ENCODE measurements around the gene PPIP5K1.
"Not testable (repeated sequence)": the region's sequence is repeated elsewhere in the genome, so short reads cannot be mapped to it uniquely, and the experiment has no call there.

DNA sequence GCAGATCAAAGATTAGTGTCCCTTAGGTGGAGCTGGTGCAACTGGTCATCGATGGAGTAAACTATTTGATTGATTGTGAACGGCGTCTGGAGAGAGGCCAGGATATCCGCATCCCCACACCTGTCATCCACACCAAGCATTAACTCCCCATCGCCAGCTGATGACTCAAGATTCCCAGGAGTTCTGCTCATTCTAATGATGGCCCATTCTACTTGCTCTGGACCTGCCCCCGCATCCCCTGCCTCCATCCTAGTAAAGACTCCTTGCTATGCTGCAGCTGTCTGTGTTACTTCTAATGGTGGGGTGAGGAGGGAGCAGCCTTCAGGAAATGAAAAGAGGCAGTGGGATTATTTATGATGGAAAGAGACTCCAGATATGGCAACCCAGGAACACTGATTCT lies 9.1 kb upstream of the PPIP5K1 start:
- TF ChIP-seq, protein P1, sequence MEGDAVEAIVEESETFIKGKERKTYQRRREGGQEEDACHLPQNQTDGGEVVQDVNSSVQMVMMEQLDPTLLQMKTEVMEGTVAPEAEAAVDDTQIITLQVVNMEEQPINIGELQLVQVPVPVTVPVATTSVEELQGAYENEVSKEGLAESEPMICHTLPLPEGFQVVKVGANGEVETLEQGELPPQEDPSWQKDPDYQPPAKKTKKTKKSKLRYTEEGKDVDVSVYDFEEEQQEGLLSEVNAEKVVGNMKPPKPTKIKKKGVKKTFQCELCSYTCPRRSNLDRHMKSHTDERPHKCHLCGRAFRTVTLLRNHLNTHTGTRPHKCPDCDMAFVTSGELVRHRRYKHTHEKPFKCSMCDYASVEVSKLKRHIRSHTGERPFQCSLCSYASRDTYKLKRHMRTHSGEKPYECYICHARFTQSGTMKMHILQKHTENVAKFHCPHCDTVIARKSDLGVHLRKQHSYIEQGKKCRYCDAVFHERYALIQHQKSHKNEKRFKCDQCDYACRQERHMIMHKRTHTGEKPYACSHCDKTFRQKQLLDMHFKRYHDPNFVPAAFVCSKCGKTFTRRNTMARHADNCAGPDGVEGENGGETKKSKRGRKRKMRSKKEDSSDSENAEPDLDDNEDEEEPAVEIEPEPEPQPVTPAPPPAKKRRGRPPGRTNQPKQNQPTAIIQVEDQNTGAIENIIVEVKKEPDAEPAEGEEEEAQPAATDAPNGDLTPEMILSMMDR (IDR thresholded peaks at IDR 0.05), result not testable (repeated sequence)
- not testable (repeated sequence) for TF ChIP-seq POLR2A (IDR thresholded peaks at IDR 0.05)

All from tibial nerve (tissue), 3 donors.